Coronary artery (tissue), 2 donors: Measurements from ENCODE around the gene PIF1.

Source experiments
- DNase-seq: peaks from one replicate; pipeline ENCODE4 v3.0.0-alpha.2; 2017; ENCODE audit warnings: low spot score
- H3K27ac ChIP-seq, 2 donors: fragments of 200-600 bp; sonication (generic); one replicate each; pipeline ENCODE4 v1.5.1; 2016 to 2019
- H3K4me3 ChIP-seq: fragments of 200-600 bp; sonication (generic); 2 replicates; pipeline ENCODE4 v1.5.1; 2016; ENCODE audit warnings: mild to moderate bottlenecking, moderate library complexity
- CTCF ChIP-seq: fragments of 200-600 bp; sonication (generic); IDR thresholded peaks from one replicate; pipeline ENCODE4 v1.5.1; 2019; ENCODE audit warnings: antibody characterized with exemption

PIF1 gene

GRCh38 chr15:64862408-64862807 lies 37.0 kb upstream of the PIF1 start:
- Histone ChIP-seq H3K4me3 (no peak overlapping the region), H3K27ac (no peak overlapping the region)
- TF ChIP-seq CTCF, result no peak
- DNase-seq, result no peak

- Histone ChIP-seq H3K27ac (peak overlapping the region in 1 of 2 donors; percentile 17), H3K4me3 (no peak overlapping the region)
- no peak for TF ChIP-seq CTCF
- DNase-seq, result no peak
These were observed 36.5 kb upstream of the PIF1 start for GRCh38 chr15:64861960-64862359.

GRCh38 chr15:64861331-64861730 lies 35.9 kb upstream of the PIF1 start:
- H3K27ac ChIP-seq, result peak overlapping the region in 1 of 2 donors; percentile 17
- TF ChIP-seq CTCF, result no peak
- no peak overlapping the region for H3K4me3 ChIP-seq
- no peak for DNase-seq

DNA sequence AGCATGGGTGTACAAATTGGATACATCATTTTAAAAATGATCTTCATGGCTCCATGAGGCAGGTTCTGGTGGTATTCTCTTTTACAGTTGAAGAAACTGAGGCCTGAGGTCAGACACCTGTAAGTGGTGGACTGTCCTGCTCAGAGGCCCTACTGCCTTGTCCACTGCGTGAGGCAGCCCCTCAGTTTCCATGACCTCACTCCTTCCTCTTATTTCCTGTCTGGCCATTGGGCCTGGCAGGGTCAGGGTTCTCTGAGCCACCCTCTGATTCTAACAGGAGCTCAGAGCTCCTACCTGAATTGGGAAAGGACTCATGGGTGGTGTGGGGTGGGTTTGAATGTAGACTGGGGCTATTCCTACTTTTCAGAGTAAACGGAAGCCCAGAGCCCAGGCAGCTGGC lies 33.8 kb upstream of the PIF1 start:
- peak overlapping the region in 1 of 2 donors; percentile 87 for H3K27ac ChIP-seq

GRCh38 chr15:64858021-64858575 lies 32.7 kb upstream of the PIF1 start:
- H3K27ac ChIP-seq, result peak overlapping the region; percentile 63 to 87
- no peak for TF ChIP-seq CTCF
- no peak overlapping the region for H3K4me3 ChIP-seq
- no peak for DNase-seq

More for the DNA sequence above, 33.8 kb upstream of the PIF1 start:
- DNase-seq, result no peak
- H3K4me3 ChIP-seq, result no peak overlapping the region
- TF ChIP-seq CTCF, result no peak

DNA sequence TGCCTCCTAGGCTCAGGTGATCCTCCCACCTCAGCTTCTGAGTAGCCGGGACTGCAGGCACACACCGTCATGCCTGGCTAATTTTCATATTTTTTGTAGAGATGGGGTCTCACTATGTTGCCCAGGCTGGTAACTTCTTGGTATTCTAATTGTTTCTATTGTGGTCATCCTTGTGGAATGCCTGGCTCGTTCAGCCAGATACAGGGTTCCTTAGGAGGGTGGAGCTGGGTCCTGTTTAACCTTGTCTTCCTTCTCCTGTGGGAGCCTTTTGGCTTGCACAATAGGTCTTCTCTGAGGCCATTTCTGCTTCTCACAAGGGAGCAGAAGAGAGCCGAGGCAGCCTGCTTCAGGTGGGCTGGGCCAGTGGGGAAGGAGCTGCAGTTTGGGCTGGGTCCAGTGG lies 32.0 kb upstream of the PIF1 start:
- TF ChIP-seq CTCF, result no peak
- H3K4me3 ChIP-seq, result no peak overlapping the region
- peak overlapping the region; percentile 63 to 87 for H3K27ac ChIP-seq
- no peak for DNase-seq

DNA sequence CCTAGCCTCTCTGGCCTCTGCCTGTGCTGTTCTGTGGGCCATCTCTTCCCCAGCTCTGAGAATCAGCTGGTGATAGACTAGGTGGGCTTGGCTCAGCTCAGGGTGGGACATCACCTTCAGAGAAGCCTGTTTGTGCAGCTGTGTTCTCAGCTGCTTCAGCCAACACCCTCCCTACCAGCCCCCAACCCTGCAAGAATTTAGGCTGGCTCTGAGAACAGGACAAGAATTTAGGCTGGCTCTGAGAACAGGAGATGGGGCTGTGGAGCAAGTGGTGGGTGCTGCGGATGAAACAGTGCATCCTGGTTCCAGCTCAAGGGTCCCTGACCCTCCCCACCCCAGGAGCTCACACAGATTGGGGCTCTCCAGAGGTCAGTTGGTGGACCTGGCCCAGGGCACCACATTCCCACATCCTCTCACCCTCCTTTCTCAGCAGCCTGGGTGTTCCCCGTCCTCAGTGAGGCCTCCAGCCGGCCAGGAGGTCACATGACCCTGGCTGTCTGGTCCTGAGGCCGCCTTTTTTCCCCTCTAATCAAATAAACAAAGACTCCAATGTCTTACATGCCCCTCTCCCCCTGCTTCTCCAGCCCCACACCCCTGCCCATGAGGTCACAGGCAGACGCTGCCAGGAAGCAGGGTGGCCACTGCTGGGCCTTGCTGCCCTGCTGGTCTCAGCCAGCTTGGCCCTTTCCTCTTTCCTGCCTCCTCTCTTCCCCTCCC lies 31.1 kb upstream of the PIF1 start:
- Histone ChIP-seq H3K27ac (peak overlapping the region; percentile 63 to 87), H3K4me3 (peak overlapping the region; percentile 17)
- no peak for DNase-seq
- TF ChIP-seq CTCF, result no peak
